K562 (cell line): Measurements from ENCODE around the gene ENG. TPM values are rescaled to one million over a fixed set of nuclear protein-coding genes. Genes with fewer than 3 reads are reported as not detected.

Source experiments
- ATAC-seq: fragments of 200-7000 bp; cut with Tn5 transposase; 3 replicates; pipeline ENCODE4 v1.9.1; 2020; ENCODE audit warnings: moderate library complexity
- BruUV-seq: library from RNA; stranded (reverse); fragments of 400-500 nt; replicated peaks from 2 replicates; lab custom pipeline; 2021; lab: Mats Ljungman, UMichigan
- CTCF ChIA-PET: fragments of 300-600 bp; formaldehyde crosslinking; extraction: SDS; loops from one replicate; lab custom pipeline; 2021; ENCODE audit warnings: low intra/inter-chr PET ratio; lab: Yijun Ruan, JAX
- POLR2A ChIA-PET: fragments of 300-600, 350-650 bp; sonication (Branson Sonifier 250); formaldehyde crosslinking; extraction: SDS; loops from one replicate; lab custom pipeline; 2021; ENCODE audit warnings: antibody characterized with exemption, inconsistent platforms; lab: Yijun Ruan, JAX
- DNase-seq, 4 experiments: peaks; one replicate each; pipeline versions ENCODE4 v3.0.0 to v3.0.0-alpha.2; 2011 to 2018; ENCODE audit warnings: low spot score in 3 of 4, mixed read lengths in 3 of 4; ENCODE audit errors: extremely low read depth in 1 of 4
- FAIRE-seq: peaks from 2 replicates; lab custom pipeline; 2011; peaks lifted over from hg19 to GRCh38; lab: Jason Lieb, UNC
- H2AFZ ChIP-seq: 2 replicates; pipeline ENCODE4 v1.6.0; 2011; ENCODE audit warnings: low read depth, low read length, control low read depth, inconsistent platforms
- H3K27ac ChIP-seq: fragments of 200-600 bp; 3 replicates; pipeline ENCODE4 v1.8.0; 2011; ENCODE audit warnings: low read depth, mild to moderate bottlenecking, control low read depth, inconsistent platforms, low read length, moderate library complexity, mixed read lengths; ENCODE audit errors: extremely low read depth
- H3K27me3 ChIP-seq, 2 experiments: fragments of 300-600 bp in 1 of 2; 2 replicates in 1 of 2; 3 replicates in 1 of 2; pipeline versions ENCODE4 v1.6.0 to v1.8.0; 2011; ENCODE audit warnings: inconsistent platforms in 2 of 2, low read length in 2 of 2, mild to moderate bottlenecking in 1 of 2, mixed read lengths in 1 of 2, moderate library complexity in 1 of 2; ENCODE audit not compliant: control insufficient read depth in 2 of 2, insufficient read depth in 2 of 2
- H3K36me3 ChIP-seq: fragments of 300-600 bp; 3 replicates; pipeline ENCODE4 v1.8.0; 2011; ENCODE audit warnings: mild to moderate bottlenecking, low read length, inconsistent platforms; ENCODE audit not compliant: control insufficient read depth, insufficient read depth
- H3K4me1 ChIP-seq, 2 experiments: fragments of 200-600 bp in 1 of 2; replicated peaks in 1 of 2; 2 replicates in 1 of 2; 3 replicates in 1 of 2; pipeline versions ENCODE4 v1.5.1 to v1.8.0; 2011; ENCODE audit warnings: inconsistent platforms in 2 of 2, low read length in 2 of 2, mild to moderate bottlenecking in 1 of 2, mixed read lengths in 1 of 2, moderate library complexity in 1 of 2; ENCODE audit not compliant: control insufficient read depth in 2 of 2, insufficient read depth in 2 of 2
- H3K4me2 ChIP-seq: 2 replicates; pipeline ENCODE4 v1.6.1; 2011; ENCODE audit warnings: low read length, control low read depth, inconsistent platforms, mixed read lengths; ENCODE audit not compliant: insufficient read depth
- H3K4me3 ChIP-seq: fragments of 200-600 bp; sonication (generic), shearing (Covaris generic); 2 replicates; pipeline ENCODE4 v1.5.1; 2016; ENCODE audit warnings: control low read depth, inconsistent platforms
- H3K79me2 ChIP-seq: fragments of 200-600 bp; 3 replicates; pipeline ENCODE4 v1.8.0; 2011; ENCODE audit warnings: low read length, inconsistent platforms; ENCODE audit not compliant: control insufficient read depth, insufficient read depth
- H3K9ac ChIP-seq, 2 experiments: 2 replicates each; pipeline versions ENCODE4 v1.6.0 to v1.6.1; 2011; ENCODE audit warnings: low read depth in 2 of 2, low read length in 2 of 2, control low read depth in 1 of 2, inconsistent platforms in 1 of 2, mild to moderate bottlenecking in 1 of 2, mixed read lengths in 1 of 2; ENCODE audit not compliant: insufficient read depth in 1 of 2
- H3K9me1 ChIP-seq: one replicate; pipeline ENCODE4 v1.6.0; 2011; ENCODE audit warnings: inconsistent platforms, mild to moderate bottlenecking, low read length, moderate library complexity; ENCODE audit not compliant: control insufficient read depth, insufficient read depth
- H3K9me3 ChIP-seq: replicated peaks from 2 replicates; pipeline ENCODE4 v1.5.1; 2011; ENCODE audit warnings: low read depth, low read length, inconsistent platforms; ENCODE audit not compliant: control insufficient read depth, insufficient read depth
- H4K20me1 ChIP-seq: replicated peaks from 2 replicates; pipeline ENCODE4 v1.6.1; 2011; ENCODE audit warnings: low read length, inconsistent platforms, mixed read lengths; ENCODE audit not compliant: control insufficient read depth, insufficient read depth
- ARID2 ChIP-seq: fragments of 450-650 bp; IDR thresholded peaks from 2 replicates; pipeline ENCODE4 v1.6.1; 2017; ENCODE audit warnings: antibody characterized with exemption, mild to moderate bottlenecking
- BRCA1 ChIP-seq, 2 experiments: fragments of 450-650 bp in 1 of 2; sonication (generic) in 1 of 2; formaldehyde crosslinking in 1 of 2; IDR thresholded peaks; 2 replicates each; pipeline versions ENCODE4 v1.5.0 to v1.6.1; 2017 to 2020; ENCODE audit warnings: mild to moderate bottlenecking in 1 of 2, missing genetic modification reagents in 1 of 2
- BRF1 ChIP-seq: IDR thresholded peaks from 3 replicates; pipeline ENCODE4 v1.6.1; 2011; ENCODE audit warnings: borderline replicate concordance, mild to moderate bottlenecking; ENCODE audit not compliant: insufficient read length; ENCODE audit errors: extremely low read depth
- CEBPG ChIP-seq, 3 experiments: fragments of 200-800 bp in 1 of 3; sonication (Bioruptor generic) in 1 of 3; sonication (generic) in 1 of 3; formaldehyde crosslinking in 1 of 3; IDR thresholded peaks in 2 of 3; conservative IDR thresholded peaks in 1 of 3; 2 replicates each; pipeline versions ENCODE4 v1.6.1 to v1.8.0; 2016 to 2022; ENCODE audit warnings: missing compliant biosample characterization in 2 of 3, missing genetic modification characterization in 2 of 3, mild to moderate bottlenecking in 1 of 3, missing genetic modification reagents in 1 of 3
- CREB5 ChIP-seq: fragments of 250-450 bp; sonication (Bioruptor Pico); IDR thresholded peaks from 2 replicates; pipeline ENCODE4 v1.5.0; 2020; ENCODE audit warnings: mild to moderate bottlenecking
- CREM ChIP-seq: IDR thresholded peaks from 2 replicates; pipeline ENCODE4 v1.6.1; 2014; ENCODE audit warnings: antibody characterized with exemption, low read depth
- ELF4 ChIP-seq: fragments of 450-650 bp; formaldehyde crosslinking; IDR thresholded peaks from 2 replicates; pipeline ENCODE4 v1.4.0; 2022; ENCODE audit warnings: missing genetic modification characterization
- HNRNPLL ChIP-seq: fragments of 200-400 bp; formaldehyde crosslinking; IDR thresholded peaks from 2 replicates; pipeline ENCODE4 v1.6.1; 2017; ENCODE audit warnings: low read length, low read depth, mild to moderate bottlenecking; ENCODE audit not compliant: poor library complexity, severe bottlenecking
- KLF13 ChIP-seq: fragments of 450-650 bp; IDR thresholded peaks from 2 replicates; pipeline ENCODE4 v1.6.1; 2016; ENCODE audit warnings: missing genetic modification characterization, low read depth, mild to moderate bottlenecking, missing compliant biosample characterization, moderate library complexity, borderline replicate concordance
- KLF6 ChIP-seq: fragments of 250-450 bp; sonication (Bioruptor Pico); IDR thresholded peaks from 2 replicates; pipeline ENCODE4 v1.4.0; 2020; ENCODE audit warnings: mild to moderate bottlenecking, moderate library complexity, borderline replicate concordance
- MAFK ChIP-seq: IDR thresholded peaks from 2 replicates; pipeline ENCODE4 v1.6.1; 2011; ENCODE audit warnings: low read length, improper control_type of control experiment
- PHF21A ChIP-seq: fragments of 450-650 bp; IDR thresholded peaks from 2 replicates; pipeline ENCODE4 v1.6.1; 2017; ENCODE audit warnings: low read depth, borderline replicate concordance
- RUNX1 ChIP-seq: sonication (generic); IDR thresholded peaks from 2 replicates; pipeline ENCODE4 v1.6.1; 2016; ENCODE audit warnings: antibody characterized with exemption, low read depth
- SUPT5H ChIP-seq: fragments of 450-650 bp; IDR thresholded peaks from 2 replicates; pipeline ENCODE4 v1.6.1; 2016
- ZNF699 ChIP-seq: fragments of 250-450 bp; sonication (Bioruptor Pico); IDR thresholded peaks from 2 replicates; pipeline ENCODE4 v1.8.0; 2021; ENCODE audit warnings: mild to moderate bottlenecking, moderate library complexity; ENCODE audit not compliant: insufficient replicate concordance
- WGBS: fragments of 100-300 bp; shearing (Covaris generic); methylation state at CpG from one replicate; pipeline ENCODE4 v1.1.6; 2016; ENCODE audit warnings: low coverage, mixed read lengths; ENCODE audit not compliant: insufficient coverage; ENCODE audit errors: missing lambda C conversion rate; 5-methylcytosine and 5-hydroxymethylcytosine counted together
- in situ Hi-C: fragments of 300-500 bp; cut with MboI; formaldehyde crosslinking; loops from 4 replicates; pipeline ENCODE4 v1.15.0; 2018; ENCODE audit warnings: inconsistent platforms, mixed read lengths
- intact Hi-C: fragments of 100-400 bp; cut with micrococcal nuclease; formaldehyde crosslinking; loops from 2 replicates; pipeline ENCODE4 v1.14.2; 2022
- polyA plus RNA-seq, 8 experiments: library from polyadenylated mRNA; depleted of rRNA in 4 of 8; stranded (reverse) in 5 of 8; unstranded in 3 of 8; fragments of >200 nt; fragmentation: Nextera tagmentation in 2 of 8; fragmentation: Illumina TruSeq in 1 of 8; extraction: Ambion mirVana in 2 of 8; extraction: Trizol in 1 of 8; gene quantifications; 2 replicates each; pipeline versions ENCODE4 v1.2.1 to v1.2.3, GENCODE V29; 2011 to 2014; ENCODE audit warnings: inconsistent platforms in 1 of 8, missing spikeins in 1 of 8
- total RNA-seq, 7 experiments: library from RNA; depleted of rRNA in 6 of 7; stranded (reverse); fragments of >200 nt in 6 of 7; fragmentation: Illumina TruSeq in 2 of 7; extraction: Trizol in 2 of 7; gene quantifications; 2 replicates each; pipeline versions ENCODE4 v1.2.1 to v1.2.3, GENCODE V29; 2011 to 2021; ENCODE audit warnings: low replicate concordance in 1 of 7
- TF ChIP-seq, protein P1 (sequence below): sonication (generic); formaldehyde crosslinking; IDR thresholded peaks from 2 replicates; pipeline ENCODE4 v1.8.0; 2023; ENCODE audit warnings: mild to moderate bottlenecking, missing genetic modification reagents
- TF ChIP-seq, protein P2 (sequence below): sonication (generic); IDR thresholded peaks from 2 replicates; pipeline ENCODE4 v1.6.1; 2016

Gene ENG
- total and polyA plus RNA-seq, 9 of the 15 experiments (the other 6 are each of a cell fraction or from before 2014, with no cell fraction given) = 0.04 to 0.40 (median 0.14) TPM; not detected in 1

- FAIRE-seq = peak; percentile 91
- peaks cover 29% of the 10 kb centered on the region for H4K20me1 ChIP-seq
- TF ChIP-seq, protein P1, sequence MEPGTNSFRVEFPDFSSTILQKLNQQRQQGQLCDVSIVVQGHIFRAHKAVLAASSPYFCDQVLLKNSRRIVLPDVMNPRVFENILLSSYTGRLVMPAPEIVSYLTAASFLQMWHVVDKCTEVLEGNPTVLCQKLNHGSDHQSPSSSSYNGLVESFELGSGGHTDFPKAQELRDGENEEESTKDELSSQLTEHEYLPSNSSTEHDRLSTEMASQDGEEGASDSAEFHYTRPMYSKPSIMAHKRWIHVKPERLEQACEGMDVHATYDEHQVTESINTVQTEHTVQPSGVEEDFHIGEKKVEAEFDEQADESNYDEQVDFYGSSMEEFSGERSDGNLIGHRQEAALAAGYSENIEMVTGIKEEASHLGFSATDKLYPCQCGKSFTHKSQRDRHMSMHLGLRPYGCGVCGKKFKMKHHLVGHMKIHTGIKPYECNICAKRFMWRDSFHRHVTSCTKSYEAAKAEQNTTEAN (CRISPR knock-in tag) = no peak
- no peak for TF ChIP-seq CREB5 (CRISPR knock-in tag)
- TF ChIP-seq ZNF699 (CRISPR knock-in tag) = no peak
- TF ChIP-seq CEBPG (CRISPR knock-in tag; IDR thresholded peaks at IDR 0.05) = no peak
- TF ChIP-seq CEBPG (tag; conservative IDR thresholded peaks at IDR 0.05 in 1 of 2, IDR thresholded peaks at IDR 0.05 in 1 of 2) = no peak
- no peak for TF ChIP-seq BRF1
- no peak for TF ChIP-seq RUNX1
- no peak for TF ChIP-seq ARID2
- 0 out of 2 replicates have a peak, but pooled peaks have one; percentile 41 for TF ChIP-seq PHF21A
- TF ChIP-seq KLF13 (tag) = peak; percentile 39; the same call in 1 of the 2 replicates
- no peak for TF ChIP-seq MAFK
- no peak for TF ChIP-seq HNRNPLL
- no peak for TF ChIP-seq BRCA1 (IDR thresholded peaks at IDR 0.05)
- no peak for TF ChIP-seq BRCA1 (CRISPR knock-in tag; IDR thresholded peaks at IDR 0.05)
- no peak for TF ChIP-seq ELF4 (CRISPR knock-in tag)
- TF ChIP-seq KLF6 (CRISPR knock-in tag) = 0 out of 2 replicates have a peak, but pooled peaks have one; percentile 29
- peak; percentile 64 for TF ChIP-seq SUPT5H
- TF ChIP-seq, protein P2, sequence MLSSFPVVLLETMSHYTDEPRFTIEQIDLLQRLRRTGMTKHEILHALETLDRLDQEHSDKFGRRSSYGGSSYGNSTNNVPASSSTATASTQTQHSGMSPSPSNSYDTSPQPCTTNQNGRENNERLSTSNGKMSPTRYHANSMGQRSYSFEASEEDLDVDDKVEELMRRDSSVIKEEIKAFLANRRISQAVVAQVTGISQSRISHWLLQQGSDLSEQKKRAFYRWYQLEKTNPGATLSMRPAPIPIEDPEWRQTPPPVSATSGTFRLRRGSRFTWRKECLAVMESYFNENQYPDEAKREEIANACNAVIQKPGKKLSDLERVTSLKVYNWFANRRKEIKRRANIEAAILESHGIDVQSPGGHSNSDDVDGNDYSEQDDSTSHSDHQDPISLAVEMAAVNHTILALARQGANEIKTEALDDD = no peak
- peak; percentile 73 for TF ChIP-seq CREM
Measured at GRCh38 chr9:127785933-127786772, 68.3 kb downstream of the ENG start, which contains the start of gene CDK9. Gene CDK9, plus strand, starts transcription at chr9:127786034. Its CDS starts 115 bp downstream, at chr9:127786149.

More at GRCh38 chr9:127785933-127786772, 68.3 kb downstream of the ENG start, which contains the start of gene CDK9:
- no peaks in the 10 kb centered on the region for H3K9me1 ChIP-seq
- peaks cover 7 to 36% of the 10 kb centered on the region in 2 experiments; a peak in 4 of 5 replicates for H3K4me1 ChIP-seq
- H3K79me2 ChIP-seq = peaks cover 45% of the 10 kb centered on the region
- in situ Hi-C loops = no loop called here
- peak; percentile 87 to 95 (median 90) for DNase-seq
- BruUV-seq = no TSS peak
- no peaks in the 10 kb centered on the region for H3K27me3 ChIP-seq
- peak; percentile 87 for ATAC-seq
- peak within 1 kb of the TSS; percentile 99 for H3K4me3 ChIP-seq
- no peaks in the 10 kb centered on the region for H3K9me3 ChIP-seq
- under 1% methylated on average over 48 of the region's 75 CpGs for WGBS
- ChIA-PET POLR2A (interaction anchor here (0.8 to 1.2 kb wide), 4 partner anchors 13 to 88 kb away, joined by 3 to 4 read pairs (median 4); no protein-coding TSS in a partner anchor), CTCF (interaction anchor here (0.7 to 4.8 kb wide), 9 partner anchors 10 to 331 kb away, joined by 3 to 46 read pairs (median 6); partner anchors contain the start of genes FPGS and TOR2A)
- H3K9ac ChIP-seq = peak within 1 kb of the TSS; percentile 90 to 96
- peak within 1 kb of the TSS; percentile 93 for H2AFZ ChIP-seq
- H3K4me2 ChIP-seq = peak within 1 kb of the TSS; percentile 77
- intact Hi-C loops = loop anchor here (1.0 to 2.0 kb wide), 3 partner anchors 22 to 85 kb away; partner anchors contain the start of gene TOR2A
- H3K27ac ChIP-seq = peak within 1 kb of the TSS; percentile 93
- peaks cover 44% of the 10 kb centered on the region for H3K36me3 ChIP-seq
